G401.6 (cell line): ENCODE data around the gene PRR20G.

ENCODE experiments used
- FAIRE-seq: peaks from 2 replicates; lab custom pipeline; 2012; peaks lifted over from hg19 to GRCh38; lab: Jason Lieb, UNC

PRR20G gene

DNA sequence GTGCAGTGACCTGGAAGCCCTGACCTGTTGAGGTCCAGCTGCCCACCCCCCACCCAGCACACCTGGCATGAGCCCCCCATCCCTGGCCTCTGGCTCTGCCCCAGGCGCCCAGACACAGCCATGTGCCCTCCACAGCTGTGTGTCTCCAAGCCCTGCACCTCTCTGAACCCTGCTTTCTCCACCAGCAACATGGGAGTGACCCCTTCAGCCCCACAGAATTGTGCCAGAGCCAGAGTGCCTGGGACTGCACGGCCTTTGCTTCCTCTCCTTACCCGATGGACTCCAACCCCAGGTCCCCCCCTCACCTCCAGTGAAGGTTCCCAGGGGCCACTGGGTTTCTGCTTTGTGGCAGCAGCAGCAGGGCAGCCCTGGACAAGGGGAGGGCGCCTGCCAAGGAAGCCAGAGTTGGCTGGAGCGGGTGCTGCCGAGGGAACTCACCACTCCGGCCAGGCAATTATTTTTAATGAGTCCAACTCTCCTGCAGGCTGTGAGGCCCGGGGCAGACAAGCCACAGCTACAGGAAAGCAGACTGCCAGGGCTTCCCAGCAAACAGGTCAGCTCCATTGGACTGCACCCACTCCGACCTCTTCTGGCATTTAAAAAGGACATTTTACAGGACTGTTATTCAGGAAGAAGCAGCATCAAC, 24.1 kb downstream of the PRR20G start:
- no peak for FAIRE-seq

DNA sequence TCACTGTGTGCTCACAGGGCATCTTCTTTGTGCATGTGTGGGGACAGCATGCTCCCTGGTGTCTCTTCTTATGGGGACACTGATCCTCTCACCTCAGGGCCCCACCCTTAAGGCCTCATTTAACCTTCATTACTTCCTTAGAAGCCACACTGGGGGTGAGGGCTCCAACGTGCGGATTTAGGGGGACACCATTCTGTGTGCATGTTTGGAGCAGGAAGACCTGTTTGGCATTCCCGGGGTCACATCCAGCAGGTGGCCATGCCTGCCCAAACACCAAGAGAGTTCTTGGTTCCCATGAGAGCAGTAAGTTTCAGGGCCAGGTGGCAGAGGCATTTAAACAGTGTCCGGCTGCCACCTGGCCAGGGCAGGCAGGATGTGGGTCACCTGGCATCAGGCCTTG, 24.8 kb downstream of the PRR20G start:
- FAIRE-seq, result no peak

GRCh38 chr3:127262533-127262932, 25.3 kb downstream of the PRR20G start:
- no peak for FAIRE-seq

DNA sequence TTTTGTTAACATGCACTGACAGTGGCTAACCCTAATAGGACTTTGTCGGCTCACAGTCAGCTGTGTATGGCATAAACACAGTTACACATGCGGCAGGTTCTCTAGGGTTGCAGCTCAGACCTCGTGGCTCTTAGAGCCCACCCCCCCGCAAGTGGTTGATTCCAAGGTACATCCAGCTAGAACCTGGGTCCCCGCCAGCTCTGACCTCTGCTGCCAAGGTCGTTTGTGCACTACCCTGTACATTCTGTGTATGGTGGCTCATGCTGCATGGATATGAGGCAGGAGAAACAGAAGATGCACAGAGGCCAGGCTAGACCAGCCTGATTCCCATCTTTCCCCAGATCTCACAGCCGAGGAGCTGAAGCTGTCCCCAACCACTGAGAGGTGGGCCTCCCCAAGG, 25.9 kb downstream of the PRR20G start:
- no peak for FAIRE-seq

- FAIRE-seq, result no peak
Observed at GRCh38 chr3:127260826-127261555, 26.9 kb downstream of the PRR20G start.

GRCh38 chr3:127260416-127260815, 27.4 kb downstream of the PRR20G start:
- FAIRE-seq, result no peak

DNA sequence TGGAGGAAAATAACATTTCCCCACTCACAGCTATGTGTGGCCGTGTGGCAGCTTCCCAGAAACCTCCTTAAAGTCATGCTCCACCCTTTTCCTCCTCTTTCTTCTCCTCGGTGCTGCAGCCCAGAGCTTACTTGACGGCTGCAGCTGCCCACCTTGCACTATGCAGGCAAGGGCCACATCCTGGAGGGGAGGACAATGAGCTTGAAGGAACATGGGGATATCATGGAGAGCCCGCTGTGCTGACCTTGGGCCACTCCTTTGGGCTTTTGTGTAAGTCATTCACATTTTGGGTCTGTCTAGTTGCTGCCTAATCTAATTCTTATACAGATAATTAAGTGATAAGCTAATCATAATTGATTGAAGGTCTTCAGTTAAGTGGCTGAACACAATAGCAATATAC, 28.0 kb downstream of the PRR20G start:
- FAIRE-seq, result no peak

DNA sequence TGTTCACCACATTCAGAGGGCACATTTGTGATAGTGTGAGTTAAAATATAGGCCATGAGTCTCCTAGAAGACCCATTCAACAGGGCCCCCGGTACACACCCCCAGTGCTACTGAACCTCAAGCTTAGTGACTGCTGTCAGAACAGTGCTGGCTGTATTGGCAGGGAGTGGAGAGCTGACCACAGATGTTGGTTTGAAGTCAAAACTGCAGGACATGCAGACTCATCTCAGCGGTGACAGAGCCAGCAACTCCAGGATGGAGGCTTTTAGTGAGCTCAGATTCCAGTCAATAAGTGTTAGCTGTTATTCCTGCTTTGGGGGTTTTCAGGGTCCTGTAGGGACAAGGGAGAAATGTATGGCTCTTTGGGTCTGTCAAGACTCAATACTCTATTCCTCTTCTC, 29.1 kb downstream of the PRR20G start:
- FAIRE-seq, result no peak

DNA sequence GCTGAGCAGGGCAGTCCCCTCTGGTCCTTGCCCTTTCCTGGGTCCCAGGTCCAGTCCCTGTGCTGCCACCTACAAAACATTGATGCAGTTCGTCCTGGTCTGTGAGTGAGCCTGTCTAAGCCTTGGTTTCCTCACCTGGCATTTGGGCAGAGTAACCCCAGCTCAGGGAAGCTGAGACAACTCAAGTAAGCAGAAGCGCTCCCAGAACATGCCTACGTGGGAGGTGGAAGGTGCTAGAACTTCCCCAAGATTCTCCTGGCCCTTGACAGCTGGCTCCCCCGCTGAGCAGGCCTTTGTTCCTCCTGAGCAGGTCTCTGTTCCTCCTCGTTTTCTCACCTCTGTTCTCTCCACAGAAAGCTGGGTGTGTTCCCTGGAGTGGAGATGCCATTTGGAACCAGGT, 30.5 kb downstream of the PRR20G start:
- FAIRE-seq, result no peak

- FAIRE-seq, result no peak
Observed at GRCh38 chr3:127256733-127257271, 31.0 kb downstream of the PRR20G start.

DNA sequence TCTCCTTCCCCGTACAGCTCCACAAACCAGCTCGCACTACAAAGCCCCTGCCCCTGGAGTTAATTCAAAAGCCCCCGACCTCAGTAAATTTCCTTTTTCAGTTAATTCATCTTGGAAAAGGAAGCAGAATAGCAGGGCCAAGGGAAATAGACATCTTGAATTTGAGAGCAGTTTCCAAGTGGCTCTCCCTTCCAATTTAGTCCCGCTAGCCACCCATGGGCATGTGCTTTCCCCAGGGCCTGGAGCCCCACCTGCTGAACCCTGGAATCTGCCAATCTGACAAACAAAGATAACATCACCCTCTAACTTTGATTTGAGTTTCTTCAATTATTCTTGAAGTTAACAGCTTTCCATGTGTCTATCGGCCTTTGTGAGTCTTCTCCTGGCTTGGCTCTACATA, 31.7 kb downstream of the PRR20G start:
- no peak for FAIRE-seq

DNA sequence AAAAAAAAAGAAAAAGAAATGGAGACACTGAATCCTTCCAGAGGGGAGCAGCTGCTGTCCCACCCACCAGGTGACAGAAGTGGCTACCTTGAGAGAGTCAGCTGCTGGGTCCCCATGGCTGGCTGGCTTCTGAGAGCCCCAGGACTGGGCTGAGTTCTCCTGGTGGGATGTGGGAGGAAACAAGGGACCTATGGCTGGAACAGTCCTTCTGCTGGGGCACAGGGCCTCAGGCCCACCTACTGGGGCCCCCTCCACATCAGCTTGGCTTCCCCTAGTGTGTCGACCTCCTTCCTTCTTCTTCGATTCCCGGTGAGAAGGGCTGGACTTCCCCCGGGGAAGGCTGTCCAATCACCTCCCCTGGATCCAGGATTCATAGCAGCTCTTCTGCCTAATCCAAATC, 32.3 kb downstream of the PRR20G start:
- no peak for FAIRE-seq

DNA sequence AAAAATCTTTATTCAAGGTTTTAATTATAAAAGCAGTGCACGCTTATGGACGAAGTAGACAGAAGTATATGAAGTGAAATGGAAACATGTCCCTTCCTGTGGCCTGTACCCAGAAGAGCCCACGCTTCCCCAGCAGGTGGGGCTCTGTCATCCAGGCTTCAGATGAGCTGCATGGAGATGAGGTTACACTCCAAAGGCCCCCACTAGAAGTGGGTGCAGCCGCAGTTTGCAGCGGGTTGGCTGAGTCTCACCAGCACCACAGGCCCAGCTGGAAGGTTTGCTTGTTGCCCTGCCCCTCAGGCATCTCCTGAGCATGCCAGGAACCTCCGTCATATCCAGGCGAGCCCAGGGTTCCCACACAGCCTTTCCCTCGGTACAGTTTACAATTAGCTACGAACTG, 33.1 kb downstream of the PRR20G start:
- no peak for FAIRE-seq

GRCh38 chr3:127254033-127254644, 33.7 kb downstream of the PRR20G start:
- FAIRE-seq, result no peak

DNA sequence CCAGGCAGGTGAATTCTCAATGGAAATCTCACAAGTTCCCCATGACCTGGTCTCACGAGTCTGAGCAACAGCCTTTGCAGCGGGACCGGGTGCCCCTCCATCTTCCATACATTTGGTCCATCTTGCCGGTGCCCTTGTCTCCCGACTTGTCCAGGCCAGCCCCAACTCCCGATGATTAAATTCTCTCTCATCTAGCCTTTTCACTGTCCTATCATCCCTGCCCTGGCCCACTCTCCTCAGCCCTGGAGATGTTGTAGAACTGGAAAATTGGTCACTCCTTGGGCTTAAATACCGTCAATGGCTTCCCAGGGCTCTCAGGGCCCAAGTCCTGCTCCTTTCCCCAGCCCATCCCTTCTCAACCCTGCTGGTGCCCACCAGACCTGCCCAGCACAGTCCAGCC, 34.4 kb downstream of the PRR20G start:
- FAIRE-seq, result no peak

- no peak for FAIRE-seq
Observed at GRCh38 chr3:127252446-127252845, 35.4 kb downstream of the PRR20G start.

- FAIRE-seq, result peak; percentile 34
Observed at GRCh38 chr3:127250032-127250431, 37.8 kb downstream of the PRR20G start.

- FAIRE-seq, result no peak
Observed at GRCh38 chr3:127247292-127247691, 40.6 kb downstream of the PRR20G start.

- no peak for FAIRE-seq
Observed at GRCh38 chr3:127238602-127239001, 49.2 kb downstream of the PRR20G start.

DNA sequence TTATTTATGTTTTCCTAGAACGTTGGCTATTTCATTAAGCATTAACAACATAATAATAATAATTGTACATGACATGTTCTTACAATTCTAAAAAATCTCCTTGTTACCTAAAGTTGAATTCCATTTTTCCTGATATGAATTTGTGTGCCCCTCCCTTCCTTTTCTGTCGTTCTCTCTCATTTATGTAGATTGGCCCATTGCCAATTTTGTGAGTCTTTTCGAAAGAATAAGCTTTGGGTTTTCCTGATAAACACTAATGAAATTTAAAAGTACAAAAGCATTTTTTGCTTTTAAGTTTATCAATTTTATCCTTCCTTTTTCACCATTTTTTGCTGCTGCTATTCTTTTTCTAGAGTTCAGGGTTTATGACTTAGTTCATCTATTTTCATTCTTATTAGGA, 50.0 kb downstream of the PRR20G start:
- no peak for FAIRE-seq

DNA sequence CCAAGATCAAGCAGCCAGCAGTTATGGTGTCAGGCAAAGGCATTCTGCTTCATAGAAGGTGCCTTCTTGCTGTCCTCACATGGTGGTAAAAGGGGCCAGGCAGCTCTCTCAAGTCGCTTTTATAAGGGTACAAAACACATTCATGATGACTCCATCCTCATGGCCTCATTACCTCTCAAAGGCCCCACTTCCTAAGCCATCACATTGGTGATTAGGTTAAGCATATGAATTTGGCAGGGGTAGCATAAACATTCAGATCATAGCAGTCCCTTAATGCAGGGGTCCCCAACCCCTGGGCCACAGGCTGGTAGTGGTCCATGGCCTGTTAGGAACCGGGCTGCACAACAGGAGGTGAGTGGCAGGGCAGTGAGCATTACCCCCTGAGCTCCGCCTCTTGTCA, 52.1 kb downstream of the PRR20G start:
- no peak for FAIRE-seq

DNA sequence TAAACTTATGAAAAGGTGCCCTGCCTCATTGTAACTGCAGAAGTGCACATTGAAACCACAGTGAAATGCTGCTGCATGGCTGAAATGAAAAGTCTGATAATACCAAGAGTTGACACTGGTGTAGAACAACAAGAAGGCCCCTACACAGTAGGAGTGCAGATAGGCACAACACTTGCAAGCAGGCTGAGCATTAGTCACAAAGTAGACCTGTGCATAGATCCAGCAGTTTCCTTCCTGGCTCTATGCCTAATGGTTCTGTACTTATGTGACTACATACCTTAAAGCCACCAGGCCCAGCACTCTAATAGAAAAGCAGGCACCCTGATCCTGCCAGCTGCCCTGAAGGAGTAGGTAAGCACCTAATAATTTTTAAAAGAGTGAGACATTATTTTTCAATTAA, 53.1 kb downstream of the PRR20G start:
- no peak for FAIRE-seq
